HL-60/S4 (cell line): ENCODE data around the gene ZNF526.

Source experiments
- in situ Hi-C: fragments of 300-500 bp; cut with MboI; formaldehyde crosslinking; loops from 2 replicates; pipeline ENCODE4 v1.14.3; 2022; ENCODE audit warnings: low sequenced_read_pairs

Gene ZNF526, protein sequence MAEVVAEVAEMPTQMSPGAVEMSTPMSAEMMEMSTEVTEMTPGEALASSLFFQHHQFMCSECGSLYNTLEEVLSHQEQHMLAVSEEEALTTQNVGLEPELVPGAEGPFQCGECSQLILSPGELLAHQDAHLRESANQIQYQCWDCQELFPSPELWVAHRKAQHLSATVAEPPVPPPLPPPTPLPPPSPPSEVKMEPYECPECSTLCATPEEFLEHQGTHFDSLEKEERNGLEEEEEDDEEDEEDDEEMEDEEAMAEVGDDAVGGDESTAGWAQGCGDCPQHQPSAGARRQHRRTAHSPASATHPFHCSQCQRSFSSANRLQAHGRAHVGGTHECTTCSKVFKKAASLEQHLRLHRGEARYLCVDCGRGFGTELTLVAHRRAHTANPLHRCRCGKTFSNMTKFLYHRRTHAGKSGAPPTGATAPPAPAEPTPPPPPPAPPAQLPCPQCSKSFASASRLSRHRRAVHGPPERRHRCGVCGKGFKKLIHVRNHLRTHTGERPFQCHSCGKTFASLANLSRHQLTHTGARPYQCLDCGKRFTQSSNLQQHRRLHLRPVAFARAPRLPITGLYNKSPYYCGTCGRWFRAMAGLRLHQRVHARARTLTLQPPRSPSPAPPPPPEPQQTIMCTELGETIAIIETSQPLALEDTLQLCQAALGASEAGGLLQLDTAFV

DNA sequence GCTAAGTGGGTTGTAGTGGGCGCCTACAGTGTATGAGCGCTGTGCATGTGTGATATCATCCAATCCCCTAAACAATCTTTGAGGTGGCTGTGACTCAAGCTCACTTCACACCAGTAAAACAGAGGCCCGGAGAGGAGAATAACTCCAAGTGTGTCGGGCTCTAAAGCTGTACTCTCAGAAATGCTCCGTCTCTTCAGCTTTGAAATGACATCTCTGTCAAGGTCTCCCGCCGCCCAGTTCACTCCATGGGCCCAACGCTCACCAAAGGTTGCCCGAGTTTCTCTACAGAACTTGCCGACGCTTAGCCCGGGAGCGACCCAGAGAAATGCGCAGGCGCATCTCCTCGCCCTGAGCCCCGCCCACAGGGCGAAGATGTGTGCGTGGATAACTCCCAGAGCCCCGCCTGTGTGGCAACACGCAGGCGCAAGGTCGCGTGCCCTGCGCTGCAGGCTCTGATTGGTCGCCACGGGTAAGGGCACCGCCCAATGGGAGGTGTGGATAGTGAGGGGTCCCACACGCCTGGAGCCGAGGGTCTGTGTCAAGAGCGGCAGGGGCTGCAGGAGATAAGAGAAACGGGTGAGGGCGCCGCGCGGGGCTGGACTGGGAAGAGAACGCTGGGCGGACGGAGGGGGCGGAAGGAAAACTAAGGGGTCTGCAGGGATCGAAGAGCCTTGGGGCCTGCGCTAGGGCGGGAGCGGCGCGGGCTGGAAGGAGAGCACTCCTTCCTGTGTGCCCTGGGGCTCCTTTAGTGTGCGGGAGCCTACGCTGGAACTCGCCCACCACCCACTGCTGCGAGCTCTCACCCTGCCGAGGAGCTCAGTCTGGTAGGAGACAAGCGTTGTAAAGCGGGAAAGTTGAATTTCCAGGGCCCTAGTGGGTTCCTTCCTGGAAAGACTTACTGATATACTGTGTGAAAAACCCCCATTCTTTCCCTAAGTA lies at the start of gene ZNF526:
TSS of gene ZNF526 (plus strand) at position 501 of the 939 bp plus-strand sequence. CDS start 4,092 bp downstream, outside the sequence.
- in situ Hi-C loops: no loop called here

DNA sequence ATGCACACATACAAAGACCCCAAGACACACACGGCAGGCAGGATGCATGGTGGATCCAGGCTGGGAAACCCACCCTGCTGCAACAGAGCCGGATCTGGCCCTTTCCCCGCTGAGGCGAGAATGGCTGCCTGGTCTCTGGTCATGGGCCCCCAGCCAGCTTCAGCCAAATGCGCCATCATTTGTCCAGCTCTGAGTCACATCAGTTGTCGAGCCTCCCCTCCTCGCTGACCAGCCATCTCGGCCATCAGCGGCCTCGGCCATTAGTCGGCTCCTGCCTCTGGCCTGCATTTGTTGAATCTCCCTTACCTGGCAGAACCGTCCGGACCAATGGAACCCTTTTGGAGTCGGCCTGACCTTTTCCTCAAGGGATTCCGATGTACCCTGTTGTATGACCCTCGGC lies 49.4 kb upstream of the ZNF526 start:
- in situ Hi-C loops: no loop called here

DNA sequence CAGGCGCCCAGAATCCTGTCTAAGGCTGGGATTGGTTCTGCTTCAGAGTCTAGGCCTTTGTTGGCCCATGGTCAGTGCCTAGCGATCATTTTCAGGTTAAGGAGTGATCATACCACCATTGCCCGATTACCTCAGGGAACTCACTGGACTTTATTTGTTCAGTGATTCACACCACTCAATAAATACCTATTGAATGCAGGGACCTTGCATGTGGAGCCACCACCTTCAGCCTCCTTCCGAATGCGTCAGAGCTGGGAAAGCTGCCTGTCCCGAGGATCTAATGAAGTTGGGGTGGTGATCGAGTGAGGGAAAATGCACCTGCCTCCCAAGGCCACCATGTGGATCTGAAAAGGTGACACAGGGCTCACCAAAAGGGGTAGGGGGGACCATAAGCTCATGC lies 47.9 kb upstream of the ZNF526 start:
- in situ Hi-C loops: no loop called here

DNA sequence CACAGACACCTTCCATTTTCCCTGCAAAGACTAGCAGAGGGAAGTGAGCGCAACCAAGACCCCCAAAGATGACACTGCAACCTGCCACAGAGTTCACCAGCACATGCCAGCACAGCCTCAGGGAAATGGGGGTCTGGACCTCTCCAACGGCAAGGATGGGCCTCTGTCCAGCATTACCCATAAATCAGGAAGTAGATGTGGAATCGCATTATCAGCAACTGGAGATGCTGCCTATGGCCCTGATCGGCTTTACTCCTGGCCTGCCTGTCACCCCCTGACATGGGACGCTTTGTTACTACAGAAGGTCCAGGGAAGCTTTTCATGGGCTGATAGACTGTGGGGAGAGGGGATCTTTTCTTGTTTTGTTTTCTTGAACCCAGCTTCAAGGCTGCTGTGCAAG lies 46.4 kb upstream of the ZNF526 start:
- in situ Hi-C loops: no loop called here

DNA sequence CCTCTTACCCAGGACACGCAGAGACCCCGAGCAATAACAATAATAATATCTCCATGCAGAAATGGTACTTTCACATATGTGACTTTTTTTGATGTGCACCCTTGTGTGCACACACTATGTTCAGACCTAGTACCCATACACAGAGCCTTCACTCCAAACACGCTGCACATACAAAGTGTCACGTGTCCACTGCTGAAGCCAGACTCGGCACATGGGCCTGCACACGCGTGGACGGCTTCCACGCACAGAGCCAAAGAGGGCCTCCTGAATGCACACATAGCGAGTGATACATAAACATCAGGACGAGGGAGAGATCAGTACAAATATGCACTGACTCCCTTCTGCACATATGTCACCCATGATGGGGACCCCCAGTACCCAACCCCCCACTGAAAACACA lies 45.9 kb upstream of the ZNF526 start:
- in situ Hi-C loops: no loop called here

DNA sequence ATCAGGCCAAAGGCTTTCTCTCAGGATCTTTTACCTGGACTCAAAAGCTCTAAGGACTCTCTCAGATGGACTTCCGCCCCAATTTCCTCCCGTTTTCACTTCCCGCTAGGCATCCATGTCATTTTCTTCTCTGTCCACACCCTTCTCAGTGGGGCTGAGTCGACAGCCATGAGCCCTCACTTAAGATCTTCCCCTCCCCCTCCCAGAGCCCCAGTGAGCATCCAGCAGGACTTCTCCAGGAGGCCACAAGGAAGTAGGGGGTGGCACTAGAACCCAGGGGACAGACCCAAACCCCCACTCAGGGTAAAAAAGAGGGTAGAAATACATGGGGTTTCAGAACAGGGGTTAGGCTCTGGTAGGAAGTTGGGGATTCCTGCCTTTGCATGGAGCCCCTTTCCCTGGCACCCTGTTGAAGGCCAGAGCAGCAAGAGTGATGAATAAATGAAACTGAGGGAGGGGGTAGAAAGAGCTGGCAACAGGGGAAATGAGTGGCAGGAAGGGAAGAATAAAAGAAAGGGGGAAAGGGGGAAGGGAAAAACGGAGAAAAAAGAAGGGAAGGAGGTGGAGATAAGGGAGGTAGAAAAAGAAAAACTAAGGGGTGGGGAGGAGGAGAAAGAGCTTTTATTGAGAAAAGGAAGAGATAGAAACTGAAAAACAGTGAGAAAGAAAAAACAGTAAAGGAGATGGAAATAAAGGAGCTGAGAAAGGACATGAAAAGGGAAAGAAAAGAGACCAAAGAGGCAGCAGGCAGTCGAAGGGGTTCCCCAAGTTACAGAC lies 45.0 kb upstream of the ZNF526 start:
- in situ Hi-C loops: no loop called here

DNA sequence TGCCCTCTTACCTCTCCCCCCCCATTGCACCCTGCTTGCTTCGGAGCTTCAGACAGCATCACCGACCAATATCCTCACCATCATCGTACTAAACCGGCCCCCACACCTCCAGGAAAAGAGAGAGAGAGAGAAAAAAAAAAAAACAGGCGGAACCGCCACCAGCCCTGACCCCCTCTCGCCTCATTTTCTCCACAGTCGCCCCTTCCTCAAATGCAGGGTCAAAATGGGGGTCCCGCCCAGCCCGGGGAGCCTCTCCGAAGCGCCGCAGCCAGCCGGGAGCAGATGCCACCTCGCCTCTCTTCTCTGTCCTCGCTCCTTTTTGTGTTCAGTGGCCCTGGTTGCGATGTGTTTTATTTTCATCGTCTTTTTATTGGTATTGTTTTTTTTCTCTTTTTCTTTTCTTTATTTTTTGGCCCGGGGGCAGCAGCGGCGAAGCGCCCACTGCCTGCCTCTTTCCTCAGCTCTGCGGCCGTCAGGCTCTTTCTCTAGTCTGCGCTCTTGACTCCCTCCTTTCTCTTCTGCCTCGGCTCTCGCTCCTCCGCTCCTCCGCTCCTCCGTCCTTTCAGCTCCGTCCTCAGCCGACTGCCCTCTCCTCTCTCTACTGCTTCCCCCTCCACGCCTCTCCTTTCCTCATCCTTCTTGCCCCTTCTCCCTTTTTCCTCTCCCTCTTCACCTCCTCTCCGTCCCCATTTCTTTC lies 44.0 kb upstream of the ZNF526 start:
- in situ Hi-C loops: no loop called here

DNA sequence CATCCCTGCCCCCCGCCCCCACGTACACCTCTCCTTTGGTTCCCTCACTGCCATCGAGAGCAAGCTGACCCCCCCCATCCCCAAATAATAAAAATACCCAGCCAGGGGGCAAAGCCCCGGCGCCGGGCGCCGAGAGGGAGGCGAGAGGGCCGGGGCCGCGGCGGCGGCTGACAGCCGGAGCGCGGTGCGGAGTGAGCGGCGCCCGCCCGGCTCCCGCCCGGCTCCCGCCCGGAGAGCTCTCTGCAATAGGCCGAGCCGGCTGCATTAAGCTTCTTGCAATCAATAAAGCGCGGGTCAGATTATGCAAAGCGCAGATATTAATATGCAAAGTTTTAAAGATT lies 43.5 kb upstream of the ZNF526 start:
- in situ Hi-C loops: no loop called here

DNA sequence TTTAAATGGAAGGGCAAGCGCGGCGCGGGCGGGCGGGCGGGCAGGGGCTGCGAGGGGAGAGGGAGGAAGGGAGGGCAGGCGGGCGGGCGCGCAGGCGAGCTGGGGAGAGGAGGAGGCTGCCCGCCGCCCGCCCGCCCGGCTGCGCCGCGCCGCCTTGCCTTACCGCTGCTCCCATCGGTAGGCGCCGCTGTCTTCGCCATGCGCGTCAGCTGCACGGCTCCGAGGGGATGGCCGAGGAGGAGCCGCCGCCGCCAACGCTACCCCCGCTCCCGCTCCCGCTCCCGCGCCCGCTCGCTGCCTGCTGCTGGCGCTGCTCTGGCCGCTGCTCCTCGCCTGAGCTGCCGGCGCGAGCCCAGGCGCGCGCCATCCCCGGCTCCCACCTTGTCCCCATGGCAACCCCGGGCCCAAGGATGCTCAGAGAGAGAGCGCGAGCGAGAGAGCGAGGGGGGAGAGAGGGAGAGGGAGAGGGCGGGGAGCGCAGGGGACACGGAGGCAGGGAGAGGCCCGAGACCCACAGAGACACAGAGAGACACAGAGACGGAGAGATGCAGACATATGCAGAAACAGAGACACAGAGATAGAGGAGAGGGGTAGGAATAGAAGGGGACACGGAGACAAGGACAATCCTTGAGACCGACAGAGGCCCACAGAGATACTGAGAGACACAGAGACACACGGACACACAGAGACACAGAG lies 43.0 kb upstream of the ZNF526 start:
- in situ Hi-C loops: no loop called here

DNA sequence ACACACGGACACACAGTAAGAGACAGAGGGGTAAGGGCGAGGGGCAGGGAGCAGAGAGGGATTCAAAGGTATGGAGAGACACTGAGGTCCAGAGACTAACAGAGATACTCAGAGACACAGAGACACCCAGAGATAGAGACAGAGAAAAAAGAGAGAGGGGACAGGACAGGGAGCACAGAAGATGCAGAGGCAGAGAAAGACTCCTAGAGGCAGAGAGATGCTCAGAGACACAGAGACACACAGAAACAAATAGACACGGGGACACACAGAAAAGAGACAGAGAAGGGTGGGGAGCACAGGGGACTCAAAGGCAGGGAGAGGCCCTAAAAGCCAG lies 42.5 kb upstream of the ZNF526 start:
- in situ Hi-C loops: no loop called here

DNA sequence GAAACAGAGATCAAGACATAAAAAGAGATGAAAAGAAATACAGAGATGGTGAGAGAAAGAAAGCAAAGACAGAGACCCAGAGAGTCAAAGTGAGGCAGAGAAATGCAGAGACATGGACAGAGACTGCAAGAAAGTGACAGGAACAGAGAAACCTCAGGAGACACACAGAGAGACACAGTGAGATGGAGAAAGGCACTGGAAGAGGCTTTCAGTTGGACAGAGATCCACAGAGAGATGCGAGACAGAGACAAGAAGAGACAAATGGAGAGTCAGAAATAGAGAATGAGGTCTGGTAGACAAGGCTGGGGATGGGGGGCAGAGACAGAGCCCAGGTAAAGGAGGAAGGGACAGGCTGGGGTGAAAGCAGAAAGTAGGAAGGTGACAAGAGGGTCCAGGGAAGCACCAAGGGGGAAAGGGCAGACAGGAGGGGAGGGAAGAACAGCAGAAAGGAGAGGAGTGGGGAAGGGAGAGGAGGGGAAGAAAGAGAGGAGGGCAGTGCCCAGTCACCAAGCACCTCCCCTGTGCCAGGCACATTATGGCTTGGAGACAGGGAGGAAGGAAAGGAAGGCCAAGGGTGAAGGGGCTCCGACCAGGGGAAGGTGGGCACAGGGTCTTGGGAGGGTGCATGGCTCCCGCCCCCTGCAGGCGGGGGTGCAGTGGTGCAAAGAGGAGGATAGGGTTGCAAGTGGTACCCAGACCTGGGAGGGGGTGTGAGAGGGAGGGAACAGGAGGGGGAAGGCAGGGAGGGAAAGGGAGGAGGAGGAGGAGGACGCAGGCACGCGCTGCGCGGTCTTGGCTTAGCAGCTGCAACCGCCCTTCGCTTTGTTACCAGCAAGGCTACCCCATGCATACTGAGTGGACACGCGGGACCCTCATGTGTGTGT lies 41.1 kb upstream of the ZNF526 start:
- in situ Hi-C loops: no loop called here

DNA sequence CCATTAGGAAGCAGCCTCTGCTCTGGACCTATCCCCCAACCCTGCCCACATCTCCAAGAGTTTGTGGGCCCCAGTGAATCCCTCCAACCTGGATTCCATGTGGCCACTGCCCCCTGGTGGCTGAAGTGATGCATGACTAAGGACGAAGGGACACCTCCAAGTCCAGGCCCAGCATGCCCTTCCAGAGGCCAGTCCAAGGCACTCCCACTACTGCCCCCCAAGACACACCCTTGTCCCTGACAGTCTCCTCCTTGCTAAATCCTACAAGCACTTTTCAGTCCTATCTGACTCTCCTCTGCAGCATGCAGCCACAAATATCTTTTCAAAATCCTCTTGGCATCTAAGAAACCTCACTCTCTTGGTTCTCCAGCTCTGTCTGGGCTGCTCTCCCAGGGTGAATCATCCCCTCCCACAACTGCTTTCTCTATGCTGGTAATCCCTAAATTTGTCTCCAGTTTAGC lies 35.7 kb upstream of the ZNF526 start:
- in situ Hi-C loops: no loop called here

DNA sequence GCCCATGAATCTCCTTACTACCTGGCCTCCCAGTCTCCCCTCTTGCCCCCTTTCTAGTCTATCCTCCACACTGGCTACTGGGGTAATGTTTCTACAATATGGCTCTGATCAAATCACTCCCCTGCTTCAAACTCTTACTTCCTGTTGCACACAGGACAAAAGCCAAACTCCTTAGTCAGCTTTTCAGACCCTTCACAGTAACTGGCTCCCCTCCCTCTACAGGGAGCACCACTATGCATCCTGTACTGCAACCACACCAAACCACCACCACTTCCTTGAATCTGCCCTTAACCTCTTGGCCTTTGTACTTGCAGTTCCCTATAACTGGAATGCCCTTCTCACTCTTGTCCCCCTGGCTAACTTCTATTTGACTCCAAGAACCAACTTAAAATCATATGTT lies 34.8 kb upstream of the ZNF526 start:
- in situ Hi-C loops: no loop called here

DNA sequence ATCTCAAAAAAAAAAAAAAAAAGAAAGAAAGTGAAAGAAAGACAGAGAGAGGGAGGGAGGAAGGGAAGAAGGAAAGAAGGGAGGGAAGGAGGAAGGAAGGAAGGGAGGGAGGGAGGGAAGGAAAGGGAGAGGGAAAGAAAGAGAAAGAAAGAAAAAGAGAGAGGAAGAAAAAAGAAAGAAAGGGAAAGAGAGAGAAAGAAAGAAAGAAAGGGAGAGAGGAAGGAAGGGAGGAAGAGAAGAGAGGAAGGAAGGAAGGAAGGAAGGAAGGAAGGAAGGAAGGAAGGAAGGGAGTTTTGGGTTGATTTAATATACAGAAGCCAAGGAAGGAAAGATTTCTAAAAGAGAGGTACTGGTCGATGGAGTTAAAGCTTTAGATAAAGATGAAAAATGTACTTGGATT lies 31.4 kb upstream of the ZNF526 start:
- in situ Hi-C loops: no loop called here

DNA sequence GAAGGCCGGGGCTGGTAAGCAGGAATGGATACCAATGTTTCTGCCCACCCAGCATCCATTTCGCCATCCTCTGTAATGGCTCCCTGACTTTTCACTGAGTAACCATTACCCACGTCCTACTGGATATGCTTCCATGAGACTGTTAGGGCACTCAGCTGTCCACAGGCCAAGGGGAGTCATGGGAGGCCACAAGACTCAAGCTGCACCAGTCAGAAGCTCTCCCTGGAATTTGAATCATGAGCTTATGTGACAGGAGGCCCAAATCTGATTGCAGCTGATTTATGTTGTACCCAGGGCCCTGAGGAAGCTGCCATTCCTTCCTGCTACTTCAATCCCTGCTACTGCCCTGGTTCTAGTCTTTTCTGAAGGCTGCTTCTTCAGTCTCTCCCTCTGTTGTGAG lies 31.0 kb upstream of the ZNF526 start:
- in situ Hi-C loops: no loop called here

DNA sequence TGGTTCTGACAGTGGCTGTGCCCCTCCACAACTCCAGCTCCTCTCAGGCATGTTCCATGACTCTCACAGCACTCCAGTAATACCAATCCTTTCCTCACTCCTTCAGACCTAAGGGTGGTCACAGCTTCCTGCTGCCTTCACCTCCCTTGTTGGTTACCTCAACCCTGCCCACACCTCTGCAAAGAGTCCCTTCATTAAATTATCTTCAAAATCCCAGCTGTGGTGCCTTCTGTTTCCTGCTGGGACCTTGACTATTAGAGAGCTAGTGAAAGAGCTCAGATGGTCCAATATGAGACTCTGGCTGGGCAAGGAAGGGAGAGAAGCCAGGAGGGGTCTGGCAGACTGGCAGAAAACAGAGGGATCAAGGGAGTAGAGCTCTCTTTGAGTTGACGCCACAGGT lies 28.8 kb upstream of the ZNF526 start:
- in situ Hi-C loops: no loop called here

DNA sequence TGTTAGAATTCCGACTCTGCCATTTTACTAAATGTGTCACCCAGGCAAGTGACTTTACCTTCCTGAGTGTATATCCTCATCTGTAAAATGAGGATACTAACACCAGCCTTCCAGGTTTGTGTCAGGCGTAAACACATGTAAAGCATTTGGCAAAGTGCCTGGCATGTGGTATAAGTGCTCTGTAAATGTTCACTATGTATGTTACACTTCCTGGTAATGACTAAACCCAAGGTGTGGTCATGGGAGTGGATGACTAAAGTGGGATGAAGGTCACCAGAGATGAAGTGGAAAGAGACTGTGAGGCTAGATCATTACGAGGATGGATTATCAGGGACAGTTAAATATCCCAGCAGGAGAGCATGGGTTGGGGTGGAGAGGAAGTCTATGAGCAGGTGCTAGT lies 28.3 kb upstream of the ZNF526 start:
- in situ Hi-C loops: no loop called here

DNA sequence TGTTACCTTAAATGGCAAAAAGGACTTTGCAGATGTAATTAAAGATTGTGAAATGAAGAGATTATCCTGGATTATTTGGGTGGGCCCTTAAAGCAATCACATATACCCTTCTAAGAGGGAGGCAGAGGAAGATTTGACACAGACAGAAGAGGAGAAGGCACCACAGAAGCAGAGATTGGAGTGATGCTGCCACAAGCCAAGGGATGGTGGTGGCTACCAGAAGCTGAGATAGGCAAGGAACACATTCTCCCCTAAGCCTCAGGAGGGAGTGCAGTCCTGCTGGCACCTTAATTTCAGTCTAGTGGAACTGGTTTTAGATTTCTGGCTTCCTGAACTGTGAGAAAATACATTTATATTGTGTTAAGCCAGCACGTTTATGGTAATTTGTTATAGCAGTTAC lies 26.8 kb upstream of the ZNF526 start:
- in situ Hi-C loops: no loop called here

DNA sequence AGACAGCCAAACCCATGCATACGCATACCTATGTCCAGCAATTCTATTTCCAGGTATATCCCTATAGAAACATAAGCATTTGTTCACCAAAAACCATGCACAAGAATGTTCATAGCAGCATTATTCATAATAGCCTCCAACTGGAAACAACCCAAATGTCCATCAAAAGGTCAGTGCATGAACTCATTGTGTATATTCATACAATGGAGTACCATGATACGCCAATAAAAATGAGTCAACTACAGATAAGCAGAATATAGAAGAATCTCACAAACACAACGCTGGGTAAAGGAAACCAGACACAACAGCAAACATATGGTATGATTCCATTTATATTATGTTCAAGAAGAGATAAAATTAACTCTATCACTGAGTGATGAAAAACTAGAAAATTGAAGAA lies 26.4 kb upstream of the ZNF526 start:
- in situ Hi-C loops: no loop called here
